Stimulated activated CD4-positive, alpha-beta T cell treated with anti-CD3 and anti-CD28 coated beads, Interleukin-4, amount 100 ng/mL, for 4 hours (primary cell): Measurements from ENCODE around the gene PPTC7.
"Not testable (repeated sequence)": the region's sequence is repeated elsewhere in the genome, so short reads cannot be mapped to it uniquely, and the experiment has no call there.

Experiments used
- DNase-seq, 2 experiments: peaks; one replicate each; pipeline ENCODE4 v3.0.0-alpha.2; 2020

PPTC7 gene

GRCh38 chr12:110560048-110560447 lies 23.1 kb downstream of the PPTC7 start:
- no peak for DNase-seq

- not testable (repeated sequence) for DNase-seq
These were observed 24.2 kb downstream of the PPTC7 start for GRCh38 chr12:110558945-110559344.

- DNase-seq = no peak
These were observed 25.8 kb downstream of the PPTC7 start for GRCh38 chr12:110557300-110557699.

GRCh38 chr12:110556705-110557104 lies 26.4 kb downstream of the PPTC7 start:
- no peak for DNase-seq

- DNase-seq = no peak
These were observed 27.3 kb downstream of the PPTC7 start for GRCh38 chr12:110555577-110556406.

GRCh38 chr12:110554184-110554583 lies 28.9 kb downstream of the PPTC7 start:
- no peak for DNase-seq

- no peak for DNase-seq
These were observed 32.1 kb downstream of the PPTC7 start for GRCh38 chr12:110550981-110551380.

- no peak for DNase-seq
These were observed 33.4 kb downstream of the PPTC7 start for GRCh38 chr12:110549716-110550115.

GRCh38 chr12:110548678-110549077 lies 34.4 kb downstream of the PPTC7 start:
- no peak for DNase-seq

GRCh38 chr12:110547090-110547489 lies 36.0 kb downstream of the PPTC7 start:
- DNase-seq = no peak

- no peak for DNase-seq
These were observed 36.8 kb downstream of the PPTC7 start for GRCh38 chr12:110546339-110546738.

- no peak for DNase-seq
These were observed 37.3 kb downstream of the PPTC7 start for GRCh38 chr12:110545812-110546211.

GRCh38 chr12:110545259-110545658 lies 37.9 kb downstream of the PPTC7 start:
- DNase-seq = not testable (repeated sequence)

GRCh38 chr12:110543965-110544364 lies 39.2 kb downstream of the PPTC7 start:
- DNase-seq = no peak

- no peak for DNase-seq
These were observed 39.7 kb downstream of the PPTC7 start for GRCh38 chr12:110543252-110543959.

- DNase-seq = no peak
These were observed 43.1 kb downstream of the PPTC7 start for GRCh38 chr12:110540048-110540447.

- DNase-seq = no peak
These were observed 44.1 kb downstream of the PPTC7 start for GRCh38 chr12:110538869-110539622.

GRCh38 chr12:110537605-110538409 lies 45.3 kb downstream of the PPTC7 start:
- DNase-seq = no peak

- no peak for DNase-seq
These were observed 46.1 kb downstream of the PPTC7 start for GRCh38 chr12:110536834-110537604.

- DNase-seq = no peak
These were observed 48.3 kb downstream of the PPTC7 start for GRCh38 chr12:110534811-110535210.

- no peak for DNase-seq
These were observed 49.5 kb downstream of the PPTC7 start for GRCh38 chr12:110533607-110534006.

- no peak for DNase-seq
These were observed 50.5 kb downstream of the PPTC7 start for GRCh38 chr12:110532644-110533043.
